Activated T-cell treated with anti-CD3 and anti-CD28 coated beads for 24 hours (primary cell): Measurements from ENCODE around the gene C1R.

ENCODE experiments used
- DNase-seq: peaks from one replicate; pipeline ENCODE4 v3.0.0-alpha.2; 2020; ENCODE audit warnings: low read depth

The C1R gene

GRCh38 chr12:7092229-7092985, at the start of gene C1R:
Gene C1R (minus strand): TSS chr12:7092445. CDS start chr12:7092388, 57 bp downstream.
- DNase-seq, result peak; percentile 58

DNA sequence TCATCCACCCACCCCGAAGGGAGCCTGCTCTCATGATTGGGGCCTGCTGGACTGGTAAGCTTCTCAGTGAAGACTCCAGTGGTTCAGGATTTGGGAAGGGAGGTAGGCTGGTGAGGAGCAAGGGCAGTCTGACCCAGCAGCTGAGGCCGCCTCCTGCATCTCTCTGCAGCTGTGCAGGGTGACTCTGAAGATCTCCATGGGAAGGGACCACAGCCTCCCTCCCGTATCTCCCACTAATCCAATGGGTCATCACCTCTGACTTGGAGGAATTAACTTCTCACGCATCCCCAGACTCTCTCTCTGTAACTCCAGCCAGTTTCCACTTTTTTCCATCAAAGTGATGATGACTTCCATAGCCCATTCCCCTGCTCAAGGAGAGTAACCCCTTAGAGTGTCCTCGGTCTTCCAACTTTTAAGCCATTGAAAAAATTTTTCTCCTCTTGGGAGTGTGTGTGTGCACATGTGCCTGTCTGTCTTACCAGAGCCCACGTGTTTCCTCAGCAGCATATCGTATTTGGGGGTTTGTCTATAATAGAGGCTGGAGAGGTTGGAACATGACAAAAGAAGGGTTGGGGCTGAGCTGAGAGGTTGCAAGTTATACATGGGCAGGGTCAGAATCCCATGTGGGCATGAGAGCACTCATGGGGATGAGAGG, 49.2 kb upstream of the C1R start:
- DNase-seq, result no peak

DNA sequence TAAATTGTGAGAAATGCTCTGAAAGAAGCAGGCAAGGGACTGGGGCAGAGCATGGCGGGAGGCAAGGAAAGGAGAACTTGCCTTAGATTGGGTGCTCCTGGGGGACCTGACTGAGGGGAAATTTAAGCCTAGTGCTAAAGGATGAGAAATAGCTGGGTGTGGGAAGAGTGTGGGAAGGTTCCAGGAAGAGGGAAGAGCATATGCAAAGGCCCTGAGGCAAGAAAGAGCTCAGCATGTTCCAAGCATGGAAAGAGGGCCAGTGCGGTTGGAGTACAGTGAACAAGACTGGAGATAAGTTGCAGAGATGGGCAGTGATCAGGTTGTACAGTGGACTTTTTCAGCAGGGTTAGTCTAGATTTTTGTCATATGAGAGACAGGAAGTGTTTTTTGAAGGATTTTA, 47.0 kb upstream of the C1R start:
- DNase-seq, result no peak

DNA sequence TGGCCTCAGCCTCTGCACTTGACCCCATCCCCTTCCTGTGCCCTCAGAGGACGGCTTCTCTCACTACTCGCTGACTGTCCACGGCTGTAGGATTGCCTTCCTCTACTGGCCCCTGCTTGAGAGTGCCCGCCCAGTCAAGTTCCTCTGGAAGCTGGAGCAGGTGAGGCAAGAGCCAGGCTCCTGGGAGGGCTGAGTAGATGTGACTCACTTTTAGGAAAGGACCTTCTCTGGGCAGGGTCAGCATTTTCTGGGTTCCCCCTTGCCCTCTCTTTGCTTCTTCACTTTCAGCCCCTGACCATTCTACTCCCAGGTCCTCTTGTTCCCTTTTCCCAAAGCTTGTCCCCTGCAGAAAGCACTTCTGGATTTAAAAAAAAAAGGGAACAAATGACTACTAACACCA, 45.7 kb upstream of the C1R start:
- DNase-seq, result no peak

DNA sequence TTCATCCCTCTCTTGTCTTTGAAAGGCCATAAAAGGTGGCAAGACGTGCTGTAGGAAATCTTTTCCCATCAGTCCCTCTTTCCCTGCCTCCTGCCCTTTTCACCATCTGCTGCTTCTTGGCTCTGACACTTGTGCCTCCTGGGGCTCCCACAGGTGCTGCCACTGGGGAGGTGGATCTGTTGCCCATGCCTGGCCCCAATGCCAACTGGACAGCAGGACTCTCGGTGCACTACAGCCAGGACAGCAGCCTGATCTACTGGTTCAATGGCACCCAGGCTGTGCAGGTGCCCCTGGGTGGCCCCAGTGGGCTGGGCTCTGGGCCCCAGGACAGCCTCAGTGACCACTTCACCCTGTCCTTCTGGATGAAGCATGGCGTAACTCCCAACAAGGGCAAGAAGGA, 44.4 kb upstream of the C1R start:
- no peak for DNase-seq

DNA sequence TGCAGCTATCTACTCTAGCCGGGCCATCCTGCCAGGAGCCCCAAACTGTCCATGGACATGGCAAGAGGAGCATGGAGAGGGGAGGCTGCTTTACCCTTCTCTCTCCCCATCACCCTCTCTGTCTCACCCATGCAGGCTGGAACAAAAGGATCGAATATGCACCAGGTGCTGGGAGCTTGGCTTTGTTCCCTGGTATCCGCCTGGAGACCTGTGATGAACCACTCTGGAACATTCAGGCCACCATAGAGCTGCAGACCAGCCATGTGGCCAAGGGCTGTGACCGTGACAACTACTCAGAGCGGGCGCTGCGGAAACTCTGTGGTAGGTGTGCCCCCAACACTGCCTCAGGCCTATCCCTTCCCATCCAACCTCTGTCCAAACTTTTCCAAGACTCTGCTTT, 43.8 kb upstream of the C1R start:
- no peak for DNase-seq

GRCh38 chr12:7134396-7135166, 42.3 kb upstream of the C1R start:
- DNase-seq, result no peak

GRCh38 chr12:7131502-7131866, 39.2 kb upstream of the C1R start:
- DNase-seq, result no peak

- peak; percentile 37 for DNase-seq
Observed at GRCh38 chr12:7130701-7131501, 38.7 kb upstream of the C1R start.

DNA sequence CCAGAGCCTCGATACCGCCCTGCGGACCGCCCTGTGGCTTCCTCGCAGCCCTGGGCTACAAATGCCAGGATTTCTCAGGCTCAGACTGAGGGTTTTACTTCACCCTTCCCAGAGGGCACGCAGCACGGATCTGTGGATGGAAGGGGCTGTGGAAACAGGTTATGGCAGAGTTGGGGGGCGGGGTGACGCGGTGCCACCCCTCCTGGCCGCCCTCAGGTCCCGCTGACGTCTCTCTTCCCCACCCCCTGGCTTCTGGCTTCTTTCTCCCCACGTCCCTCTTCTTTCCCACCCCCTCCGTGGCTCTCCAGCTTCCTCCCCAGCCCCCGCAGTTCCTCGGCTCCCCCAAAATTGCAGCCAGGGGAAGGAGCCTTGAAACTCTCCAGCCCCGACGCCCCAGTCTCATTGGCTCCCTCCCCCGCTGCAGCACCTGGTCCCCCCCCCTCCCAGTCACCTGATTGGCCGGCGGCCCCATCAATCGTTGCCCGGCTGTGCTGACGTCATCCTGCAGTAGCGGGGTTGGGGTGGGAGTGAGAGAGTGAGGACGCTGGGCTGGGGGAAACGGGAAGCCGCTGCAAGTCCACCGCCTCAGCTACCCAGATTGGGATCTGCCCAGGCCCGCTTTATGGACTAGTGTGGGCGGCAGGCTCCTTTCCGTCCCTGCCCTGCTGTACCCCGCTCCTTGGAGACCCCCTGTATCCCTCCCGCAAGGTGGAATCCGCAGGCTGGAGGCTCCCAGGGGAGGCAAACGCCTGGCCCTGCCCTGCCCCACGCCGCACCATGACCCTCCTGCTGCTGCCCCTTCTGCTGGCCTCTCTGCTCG, 37.8 kb upstream of the C1R start, which contains the start of gene CLSTN3:
TSS of gene CLSTN3 (plus strand) at position 500 of the 820 bp plus-strand sequence. CDS start at position 778, 278 bp downstream.
- DNase-seq, result peak; percentile 74

DNA sequence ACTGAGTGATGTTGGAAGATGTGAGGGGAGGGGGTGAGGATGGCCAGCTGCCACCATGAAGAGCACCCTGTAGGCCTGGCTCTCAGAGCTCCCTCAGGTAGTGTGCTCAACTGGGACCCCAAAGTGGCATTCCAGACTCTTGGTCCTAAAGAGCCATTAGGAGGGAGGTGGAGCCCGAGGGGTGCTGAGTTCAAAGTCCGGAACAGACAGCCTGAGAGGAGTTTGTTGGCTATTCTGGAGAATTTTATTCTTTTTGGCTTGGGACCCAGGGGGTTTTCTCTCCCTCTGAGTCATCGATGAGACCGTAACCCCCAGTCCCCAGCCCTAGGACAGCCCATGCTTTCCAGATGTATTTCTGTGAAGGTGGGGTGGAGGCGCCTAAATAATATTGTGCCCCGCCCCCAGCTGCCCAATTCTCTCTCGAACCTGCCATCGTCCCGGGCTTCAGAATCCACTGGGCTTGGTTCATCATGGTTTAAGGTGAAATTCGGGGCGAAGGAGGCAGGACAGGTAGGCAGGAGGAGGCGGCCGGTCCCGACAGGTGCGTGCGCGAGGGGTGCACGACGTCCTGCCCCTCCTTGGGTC, 37.1 kb upstream of the C1R start:
- DNase-seq, result no peak

- no peak for DNase-seq
Observed at GRCh38 chr12:7128681-7129286, 36.5 kb upstream of the C1R start, which contains the start of gene RBP5. Gene RBP5 (minus strand): TSS chr12:7128889. CDS start chr12:7128775, 114 bp downstream.

DNA sequence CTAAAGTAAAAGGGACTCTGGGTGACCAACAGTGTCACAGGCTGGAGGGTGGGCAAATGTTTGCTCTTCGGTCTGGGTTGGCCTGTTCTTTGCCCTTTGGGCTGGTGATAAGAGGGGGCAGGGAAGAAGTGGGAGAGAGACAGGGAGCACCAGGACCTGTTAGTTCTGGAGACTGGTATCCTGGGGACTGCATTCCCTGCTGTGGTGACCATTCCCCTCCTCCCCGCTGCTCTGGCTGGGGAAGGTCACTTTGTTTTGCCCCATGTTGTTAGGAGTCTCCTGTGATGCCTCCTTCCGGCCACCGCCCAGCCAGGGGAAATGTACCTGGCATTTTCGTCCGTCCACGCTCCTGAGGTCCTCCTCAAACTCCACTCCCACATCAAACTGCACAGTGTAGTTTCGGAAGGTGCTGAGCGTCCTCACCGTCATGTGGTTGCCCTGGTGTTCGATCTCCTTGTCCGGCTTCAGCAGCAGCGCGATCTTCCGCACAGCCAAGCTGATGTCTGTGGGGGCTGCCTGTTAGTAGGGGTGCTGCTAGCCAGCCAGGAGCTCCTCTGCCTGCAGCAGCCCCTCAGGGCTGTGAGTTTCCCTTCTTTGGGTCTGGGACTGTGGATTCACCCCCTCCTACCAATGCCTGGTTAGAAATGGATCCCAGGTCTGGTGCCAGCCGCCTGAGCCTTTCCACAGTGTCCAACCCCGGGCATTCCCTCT, 35.8 kb upstream of the C1R start:
- no peak for DNase-seq

- DNase-seq, result no peak
Observed at GRCh38 chr12:7125632-7126227, 33.5 kb upstream of the C1R start.

GRCh38 chr12:7123806-7124522, 31.7 kb upstream of the C1R start:
- DNase-seq, result no peak

DNA sequence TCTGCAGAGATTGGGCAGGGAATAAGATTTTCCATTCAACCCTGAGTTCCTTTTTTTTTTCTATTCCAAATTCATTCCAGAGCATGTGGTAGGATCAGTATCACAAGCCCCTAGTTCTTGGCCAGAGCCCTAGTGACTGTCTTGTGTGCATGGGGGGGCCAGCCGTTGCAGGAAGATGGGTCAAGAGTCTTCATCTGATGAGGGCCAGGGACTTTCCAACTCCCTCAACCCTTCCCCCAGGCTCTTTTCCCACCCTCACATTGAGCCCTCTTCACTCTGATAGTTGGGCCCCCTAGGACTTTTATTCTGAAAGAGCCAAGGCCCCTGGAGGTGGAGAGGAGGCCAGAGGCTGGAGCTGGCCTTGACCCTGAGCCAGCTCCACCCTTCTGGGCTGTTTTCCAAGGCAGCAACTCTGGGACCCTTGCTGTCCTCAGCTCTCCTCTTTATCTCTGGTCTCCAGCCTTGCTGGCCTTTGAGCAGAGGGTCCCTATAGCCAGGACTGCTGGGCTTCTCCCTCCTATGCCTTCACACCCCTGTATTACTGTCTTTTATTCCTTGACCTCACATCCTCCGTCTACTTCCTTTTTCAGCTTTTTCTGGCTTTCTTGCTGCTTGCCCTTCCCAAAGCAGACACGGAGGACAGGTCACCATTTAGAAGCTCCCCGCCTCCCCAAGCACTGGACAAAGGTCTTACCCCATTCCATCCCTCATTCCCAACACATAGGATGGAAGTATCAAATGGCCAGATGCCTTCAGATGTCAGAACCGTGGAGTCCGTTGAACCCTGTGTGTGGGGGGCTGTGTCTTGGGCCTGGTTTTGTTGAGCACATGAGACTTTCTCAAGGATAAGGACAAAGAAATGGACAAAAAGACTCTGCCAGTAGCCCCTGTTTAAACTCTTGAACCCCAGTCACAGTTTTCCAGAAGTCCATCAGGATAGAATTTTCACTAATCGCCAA, 30.8 kb upstream of the C1R start:
- no peak for DNase-seq

DNA sequence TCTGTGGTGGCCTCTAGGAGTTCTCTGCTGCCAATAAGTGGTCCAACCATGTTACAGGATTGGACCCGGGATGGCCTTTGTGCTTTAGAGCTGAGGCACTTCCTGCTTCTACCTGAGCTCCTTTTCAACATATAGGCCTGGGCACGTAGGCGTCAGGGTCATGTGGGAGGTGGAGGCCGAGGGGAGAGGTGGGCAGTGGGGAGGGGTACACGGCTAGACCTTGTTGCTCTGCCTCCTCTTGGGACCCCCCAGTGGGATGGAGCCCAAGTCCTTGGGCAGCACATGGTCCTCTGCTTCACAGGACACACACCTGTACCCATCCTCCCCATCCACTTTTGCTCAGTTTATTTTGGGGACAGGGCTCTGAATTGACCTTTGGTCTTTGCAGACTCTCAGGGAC, 29.1 kb upstream of the C1R start:
- no peak for DNase-seq
